K562 (cell line): ENCODE measurements around the gene ACTN1. TPM values are rescaled to one million over a fixed set of nuclear protein-coding genes. Genes with fewer than 3 reads are reported as not detected.

Experiments
- ETV5 ChIP-seq: sonication (generic); formaldehyde crosslinking; IDR thresholded peaks from 2 replicates; pipeline ENCODE4 v1.4.0; 2020; ENCODE audit warnings: low read depth, mild to moderate bottlenecking, missing genetic modification reagents
- OTX1 ChIP-seq: fragments of 450-650 bp; formaldehyde crosslinking; IDR thresholded peaks from 2 replicates; pipeline ENCODE4 v1.4.0; 2022; ENCODE audit warnings: mild to moderate bottlenecking
- polyA plus RNA-seq, 8 experiments: library from polyadenylated mRNA; depleted of rRNA in 4 of 8; stranded (reverse) in 5 of 8; unstranded in 3 of 8; fragments of >200 nt; fragmentation: Nextera tagmentation in 2 of 8; fragmentation: Illumina TruSeq in 1 of 8; extraction: Ambion mirVana in 2 of 8; extraction: Trizol in 1 of 8; gene quantifications; 2 replicates each; pipeline versions ENCODE4 v1.2.1 to v1.2.3, GENCODE V29; 2011 to 2014; ENCODE audit warnings: inconsistent platforms in 1 of 8, missing spikeins in 1 of 8
- total RNA-seq, 7 experiments: library from RNA; depleted of rRNA in 6 of 7; stranded (reverse); fragments of >200 nt in 6 of 7; fragmentation: Illumina TruSeq in 2 of 7; extraction: Trizol in 2 of 7; gene quantifications; 2 replicates each; pipeline versions ENCODE4 v1.2.1 to v1.2.3, GENCODE V29; 2011 to 2021; ENCODE audit warnings: low replicate concordance in 1 of 7
- TF ChIP-seq, protein P1 (sequence below): sonication (generic); formaldehyde crosslinking; IDR thresholded peaks from 2 replicates; pipeline ENCODE4 v1.8.0; 2023; ENCODE audit warnings: missing genetic modification reagents, mild to moderate bottlenecking, borderline replicate concordance
- TF ChIP-seq, protein P2 (sequence below): fragments of 450-650 bp; IDR thresholded peaks from 2 replicates; pipeline ENCODE4 v1.6.1; 2016; ENCODE audit warnings: antibody characterized with exemption
- TF ChIP-seq, protein P3 (sequence below): fragments of 250-450 bp; sonication (Bioruptor Pico); IDR thresholded peaks from 2 replicates; pipeline ENCODE4 v1.4.0; 2020; ENCODE audit warnings: mild to moderate bottlenecking, moderate library complexity

ACTN1 gene
- total and polyA plus RNA-seq, 9 of the 15 experiments (the other 6 are each of a cell fraction or from before 2014, with no cell fraction given), result 2.2 to 67.7 (median 34.5) TPM

DNA sequence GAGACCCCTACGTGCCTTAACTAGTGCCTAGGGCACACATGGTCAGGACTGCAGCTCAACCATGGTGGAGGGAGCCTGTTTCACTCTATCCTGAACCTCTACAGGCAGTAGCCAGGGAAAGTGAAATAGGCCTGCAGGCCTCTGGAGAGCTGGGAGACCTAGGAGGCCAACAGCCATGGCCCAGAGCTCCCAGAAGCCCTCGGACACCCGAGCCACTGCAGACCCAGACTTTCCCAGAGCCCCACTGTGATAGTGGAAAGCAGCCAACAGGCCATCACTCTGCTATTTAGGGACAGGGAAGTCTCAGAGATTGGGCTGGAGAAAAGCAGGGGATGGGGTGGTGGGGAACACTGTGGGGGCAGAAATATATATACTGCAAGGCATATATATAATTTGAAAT lies 129.7 kb downstream of the ACTN1 start (continued):
- TF ChIP-seq, protein P1, sequence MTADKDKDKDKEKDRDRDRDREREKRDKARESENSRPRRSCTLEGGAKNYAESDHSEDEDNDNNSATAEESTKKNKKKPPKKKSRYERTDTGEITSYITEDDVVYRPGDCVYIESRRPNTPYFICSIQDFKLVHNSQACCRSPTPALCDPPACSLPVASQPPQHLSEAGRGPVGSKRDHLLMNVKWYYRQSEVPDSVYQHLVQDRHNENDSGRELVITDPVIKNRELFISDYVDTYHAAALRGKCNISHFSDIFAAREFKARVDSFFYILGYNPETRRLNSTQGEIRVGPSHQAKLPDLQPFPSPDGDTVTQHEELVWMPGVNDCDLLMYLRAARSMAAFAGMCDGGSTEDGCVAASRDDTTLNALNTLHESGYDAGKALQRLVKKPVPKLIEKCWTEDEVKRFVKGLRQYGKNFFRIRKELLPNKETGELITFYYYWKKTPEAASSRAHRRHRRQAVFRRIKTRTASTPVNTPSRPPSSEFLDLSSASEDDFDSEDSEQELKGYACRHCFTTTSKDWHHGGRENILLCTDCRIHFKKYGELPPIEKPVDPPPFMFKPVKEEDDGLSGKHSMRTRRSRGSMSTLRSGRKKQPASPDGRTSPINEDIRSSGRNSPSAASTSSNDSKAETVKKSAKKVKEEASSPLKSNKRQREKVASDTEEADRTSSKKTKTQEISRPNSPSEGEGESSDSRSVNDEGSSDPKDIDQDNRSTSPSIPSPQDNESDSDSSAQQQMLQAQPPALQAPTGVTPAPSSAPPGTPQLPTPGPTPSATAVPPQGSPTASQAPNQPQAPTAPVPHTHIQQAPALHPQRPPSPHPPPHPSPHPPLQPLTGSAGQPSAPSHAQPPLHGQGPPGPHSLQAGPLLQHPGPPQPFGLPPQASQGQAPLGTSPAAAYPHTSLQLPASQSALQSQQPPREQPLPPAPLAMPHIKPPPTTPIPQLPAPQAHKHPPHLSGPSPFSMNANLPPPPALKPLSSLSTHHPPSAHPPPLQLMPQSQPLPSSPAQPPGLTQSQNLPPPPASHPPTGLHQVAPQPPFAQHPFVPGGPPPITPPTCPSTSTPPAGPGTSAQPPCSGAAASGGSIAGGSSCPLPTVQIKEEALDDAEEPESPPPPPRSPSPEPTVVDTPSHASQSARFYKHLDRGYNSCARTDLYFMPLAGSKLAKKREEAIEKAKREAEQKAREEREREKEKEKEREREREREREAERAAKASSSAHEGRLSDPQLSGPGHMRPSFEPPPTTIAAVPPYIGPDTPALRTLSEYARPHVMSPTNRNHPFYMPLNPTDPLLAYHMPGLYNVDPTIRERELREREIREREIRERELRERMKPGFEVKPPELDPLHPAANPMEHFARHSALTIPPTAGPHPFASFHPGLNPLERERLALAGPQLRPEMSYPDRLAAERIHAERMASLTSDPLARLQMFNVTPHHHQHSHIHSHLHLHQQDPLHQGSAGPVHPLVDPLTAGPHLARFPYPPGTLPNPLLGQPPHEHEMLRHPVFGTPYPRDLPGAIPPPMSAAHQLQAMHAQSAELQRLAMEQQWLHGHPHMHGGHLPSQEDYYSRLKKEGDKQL (CRISPR knock-in tag), result no peak
- no peak for TF ChIP-seq ETV5 (CRISPR knock-in tag)
- no peak for TF ChIP-seq OTX1 (CRISPR knock-in tag)
- TF ChIP-seq, protein P2, sequence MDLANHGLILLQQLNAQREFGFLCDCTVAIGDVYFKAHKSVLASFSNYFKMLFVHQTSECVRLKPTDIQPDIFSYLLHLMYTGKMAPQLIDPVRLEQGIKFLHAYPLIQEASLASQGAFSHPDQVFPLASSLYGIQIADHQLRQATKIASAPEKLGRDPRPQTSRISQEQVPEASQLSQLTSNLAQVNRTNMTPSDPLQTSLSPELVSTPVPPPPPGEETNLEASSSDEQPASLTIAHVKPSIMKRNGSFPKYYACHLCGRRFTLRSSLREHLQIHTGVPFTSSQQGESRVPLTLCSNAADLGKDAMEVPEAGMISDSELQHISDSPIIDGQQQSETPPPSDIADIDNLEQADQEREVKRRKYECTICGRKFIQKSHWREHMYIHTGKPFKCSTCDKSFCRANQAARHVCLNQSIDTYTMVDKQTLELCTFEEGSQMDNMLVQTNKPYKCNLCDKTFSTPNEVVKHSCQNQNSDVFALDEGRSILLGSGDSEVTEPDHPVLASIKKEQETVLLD, result no peak
- TF ChIP-seq, protein P3, sequence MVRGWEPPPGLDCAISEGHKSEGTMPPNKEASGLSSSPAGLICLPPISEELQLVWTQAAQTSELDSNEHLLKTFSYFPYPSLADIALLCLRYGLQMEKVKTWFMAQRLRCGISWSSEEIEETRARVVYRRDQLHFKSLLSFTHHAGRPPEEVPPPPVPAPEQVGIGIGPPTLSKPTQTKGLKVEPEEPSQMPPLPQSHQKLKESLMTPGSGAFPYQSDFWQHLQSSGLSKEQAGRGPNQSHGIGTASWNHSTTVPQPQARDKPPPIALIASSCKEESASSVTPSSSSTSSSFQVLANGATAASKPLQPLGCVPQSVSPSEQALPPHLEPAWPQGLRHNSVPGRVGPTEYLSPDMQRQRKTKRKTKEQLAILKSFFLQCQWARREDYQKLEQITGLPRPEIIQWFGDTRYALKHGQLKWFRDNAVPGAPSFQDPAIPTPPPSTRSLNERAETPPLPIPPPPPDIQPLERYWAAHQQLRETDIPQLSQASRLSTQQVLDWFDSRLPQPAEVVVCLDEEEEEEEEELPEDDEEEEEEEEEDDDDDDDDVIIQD (CRISPR knock-in tag), result no peak
